Brain microvascular endothelial cell (primary cell): ENCODE measurements around the gene KITLG.

Experiments used
- DNase-seq: peaks from one replicate; pipeline ENCODE4 v3.0.0-alpha.2; 2020
- H3K27ac ChIP-seq: fragments of 250-450 bp; sonication (Bioruptor Pico); 2 replicates; pipeline ENCODE4 v1.5.1; 2020; ENCODE audit warnings: mild to moderate bottlenecking, moderate library complexity
- H3K27me3 ChIP-seq: fragments of 250-450 bp; sonication (Bioruptor Pico); replicated peaks from 2 replicates; pipeline ENCODE4 v1.5.1; 2020; ENCODE audit warnings: mild to moderate bottlenecking
- H3K36me3 ChIP-seq: fragments of 250-450 bp; sonication (Bioruptor Pico); replicated peaks from 2 replicates; pipeline ENCODE4 v1.5.1; 2020; ENCODE audit warnings: mild to moderate bottlenecking
- H3K4me3 ChIP-seq: 2 replicates; pipeline ENCODE4 v1.5.1; 2011; ENCODE audit warnings: low read depth, mild to moderate bottlenecking, control low read depth, low read length, moderate library complexity
- in situ Hi-C: cut with HindIII; loops from 2 replicates; pipeline ENCODE4 v1.10.0; 2017; ENCODE audit warnings: low sequenced_read_pairs, low pct_ligation_motif_present
- TF ChIP-seq, protein P1 (sequence below): IDR thresholded peaks from 2 replicates; pipeline ENCODE4 v1.5.1; 2011; ENCODE audit warnings: low read depth, mild to moderate bottlenecking, moderate library complexity, low read length, control low read depth, inconsistent platforms; ENCODE audit errors: missing control alignments

Gene KITLG

DNA sequence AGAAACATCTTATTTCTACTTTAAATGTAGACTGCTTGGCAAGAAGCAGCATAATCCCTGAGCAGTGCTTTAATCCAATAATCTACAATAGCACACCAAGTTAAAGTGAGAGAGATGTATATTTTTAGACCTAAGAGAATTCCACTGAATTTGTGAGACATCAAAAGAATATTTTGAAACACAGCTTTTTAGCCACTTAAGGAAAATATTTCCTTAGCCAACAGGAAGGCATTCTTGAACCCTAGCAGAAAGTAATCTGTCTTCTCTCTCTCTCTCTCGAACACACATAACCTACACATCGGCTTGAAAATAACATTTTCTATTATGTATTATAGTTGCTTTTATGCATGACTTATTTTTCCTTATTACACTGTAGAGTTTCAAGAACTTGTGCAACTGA, 34.0 kb downstream of the KITLG start:
- H3K36me3 ChIP-seq = no peaks in the 10 kb centered on the region
- TF ChIP-seq, protein P1, sequence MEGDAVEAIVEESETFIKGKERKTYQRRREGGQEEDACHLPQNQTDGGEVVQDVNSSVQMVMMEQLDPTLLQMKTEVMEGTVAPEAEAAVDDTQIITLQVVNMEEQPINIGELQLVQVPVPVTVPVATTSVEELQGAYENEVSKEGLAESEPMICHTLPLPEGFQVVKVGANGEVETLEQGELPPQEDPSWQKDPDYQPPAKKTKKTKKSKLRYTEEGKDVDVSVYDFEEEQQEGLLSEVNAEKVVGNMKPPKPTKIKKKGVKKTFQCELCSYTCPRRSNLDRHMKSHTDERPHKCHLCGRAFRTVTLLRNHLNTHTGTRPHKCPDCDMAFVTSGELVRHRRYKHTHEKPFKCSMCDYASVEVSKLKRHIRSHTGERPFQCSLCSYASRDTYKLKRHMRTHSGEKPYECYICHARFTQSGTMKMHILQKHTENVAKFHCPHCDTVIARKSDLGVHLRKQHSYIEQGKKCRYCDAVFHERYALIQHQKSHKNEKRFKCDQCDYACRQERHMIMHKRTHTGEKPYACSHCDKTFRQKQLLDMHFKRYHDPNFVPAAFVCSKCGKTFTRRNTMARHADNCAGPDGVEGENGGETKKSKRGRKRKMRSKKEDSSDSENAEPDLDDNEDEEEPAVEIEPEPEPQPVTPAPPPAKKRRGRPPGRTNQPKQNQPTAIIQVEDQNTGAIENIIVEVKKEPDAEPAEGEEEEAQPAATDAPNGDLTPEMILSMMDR = no peak
- no peak overlapping the region for H3K4me3 ChIP-seq
- in situ Hi-C loops = no loop called here
- no peak overlapping the region for H3K27ac ChIP-seq
- DNase-seq = no peak
- no peaks in the 10 kb centered on the region for H3K27me3 ChIP-seq

DNA sequence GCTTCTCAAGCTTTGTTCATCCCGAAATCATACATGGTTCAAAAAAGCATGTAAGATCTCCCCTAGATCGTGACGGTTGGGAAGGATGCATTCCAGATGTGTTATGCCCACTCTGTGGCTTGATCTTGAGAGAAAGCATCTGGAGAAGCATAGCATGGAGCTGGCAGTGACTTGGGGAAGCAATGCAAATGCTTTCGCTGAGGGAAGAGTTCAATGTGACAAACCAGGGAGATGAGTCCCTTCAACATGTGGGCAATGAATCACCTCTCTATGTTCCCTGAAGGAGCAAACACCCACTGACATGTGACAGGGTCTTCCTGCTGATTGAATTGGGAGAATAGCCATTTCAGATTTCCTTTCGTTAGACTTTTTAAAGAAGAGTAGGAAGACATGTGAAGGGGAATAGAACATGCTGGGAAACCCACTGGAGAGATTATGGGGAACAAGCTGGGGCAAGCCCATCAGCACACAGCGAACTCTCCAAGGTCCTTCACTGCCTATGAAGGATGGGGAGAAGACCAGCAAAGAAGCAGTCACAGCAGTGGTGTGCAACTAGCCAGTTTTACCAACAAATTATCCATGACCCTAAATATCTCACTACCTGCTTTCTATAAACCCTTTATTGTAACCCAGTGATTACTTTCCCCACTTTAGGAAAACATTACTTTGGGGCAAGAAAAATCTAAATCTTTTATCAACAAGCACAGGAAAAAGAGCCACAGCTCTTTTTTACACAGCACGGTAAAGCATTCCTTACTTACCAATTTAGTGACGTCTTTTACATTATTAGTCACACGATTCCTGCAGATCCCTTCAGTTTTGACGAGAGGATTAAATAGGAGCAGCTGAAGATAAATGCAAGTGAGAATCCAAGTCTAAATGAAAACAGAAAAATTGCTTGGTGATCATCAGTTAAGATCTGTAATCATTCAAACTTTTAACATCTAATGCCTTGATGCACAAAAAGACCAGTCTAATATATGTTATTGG, 35.0 kb downstream of the KITLG start:
- in situ Hi-C loops = no loop called here
- Histone ChIP-seq H3K4me3 (no peak overlapping the region), H3K27ac (no peak overlapping the region), H3K27me3 (no peaks in the 10 kb centered on the region), H3K36me3 (peaks cover under 1% of the 10 kb centered on the region)
- DNase-seq = no peak
- TF ChIP-seq, protein P1 = no peak

DNA sequence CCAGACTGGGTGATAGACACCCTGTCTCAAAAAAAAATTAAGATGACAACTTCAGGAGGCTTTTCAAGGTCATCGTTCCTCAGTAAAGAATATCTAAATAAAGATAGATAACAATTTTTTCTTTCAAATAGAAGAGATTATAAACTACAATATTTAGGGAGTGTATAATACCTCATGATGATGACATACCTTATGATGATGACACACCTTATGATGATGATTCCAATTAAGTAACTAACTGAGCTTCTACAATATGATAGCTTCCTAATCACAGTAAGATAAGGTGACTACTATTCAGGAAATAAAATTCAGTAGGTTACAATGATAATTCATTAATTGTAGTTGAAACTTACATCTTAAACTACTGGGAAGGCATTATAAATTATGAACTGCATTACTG, 40.4 kb downstream of the KITLG start:
- in situ Hi-C loops = no loop called here
- TF ChIP-seq, protein P1 = no peak
- Histone ChIP-seq H3K27me3 (no peaks in the 10 kb centered on the region), H3K36me3 (peaks cover 2% of the 10 kb centered on the region), H3K27ac (no peak overlapping the region), H3K4me3 (no peak overlapping the region)
- no peak for DNase-seq

DNA sequence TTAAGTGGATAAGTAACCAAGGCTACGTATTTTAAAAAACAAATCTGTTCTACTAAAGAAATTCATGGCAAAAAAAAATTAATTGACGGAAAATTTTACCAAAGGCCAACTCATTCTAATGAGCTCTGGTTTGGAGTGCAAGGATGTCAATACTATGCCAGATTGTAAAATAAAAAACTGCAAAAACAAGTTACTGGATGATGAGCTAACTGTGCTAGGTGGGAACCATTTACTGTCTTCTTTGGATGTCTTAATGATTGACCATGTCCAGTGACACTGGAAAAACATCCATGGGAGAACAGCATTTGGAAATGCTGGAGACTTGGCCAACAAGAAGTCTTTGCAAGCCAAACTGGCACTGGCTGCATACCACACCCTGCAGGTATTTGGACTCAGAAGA, 41.6 kb downstream of the KITLG start:
- in situ Hi-C loops = no loop called here
- no peaks in the 10 kb centered on the region for H3K27me3 ChIP-seq
- H3K36me3 ChIP-seq = peaks cover 2% of the 10 kb centered on the region
- DNase-seq = no peak
- no peak overlapping the region for H3K27ac ChIP-seq
- TF ChIP-seq, protein P1 = no peak
- H3K4me3 ChIP-seq = no peak overlapping the region

DNA sequence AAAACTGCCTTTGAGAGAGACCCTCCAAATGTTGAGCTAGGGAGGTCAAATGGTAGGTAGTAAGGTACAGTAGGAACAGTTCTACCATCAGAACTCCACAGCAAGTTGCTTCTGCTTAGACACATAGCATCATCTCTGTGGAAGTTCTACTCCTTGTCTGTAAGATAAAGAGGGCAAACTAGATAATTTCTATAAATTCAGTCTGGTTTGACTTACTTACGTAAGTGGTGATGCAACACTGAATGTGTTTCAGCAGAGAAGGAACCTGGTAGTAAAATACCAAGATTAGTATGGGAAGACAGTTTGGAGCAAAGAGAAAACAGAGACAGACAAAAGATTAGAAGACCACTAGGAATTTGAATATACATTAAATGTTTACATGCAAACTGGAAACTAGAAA, 42.0 kb downstream of the KITLG start:
- no peak overlapping the region for H3K4me3 ChIP-seq
- no peak overlapping the region for H3K27ac ChIP-seq
- H3K27me3 ChIP-seq = no peaks in the 10 kb centered on the region
- in situ Hi-C loops = no loop called here
- TF ChIP-seq, protein P1 = no peak
- DNase-seq = no peak
- H3K36me3 ChIP-seq = peaks cover 2% of the 10 kb centered on the region
